ENCODE results near the gene ZBTB45.

The ZBTB45 gene

GRCh38 chr19:58479303-58479702 is 40.3 kb downstream of the ZBTB45 start:
- H3K4me3 ChIP-seq: no peak overlapping the region
- TF ChIP-seq, protein P1, sequence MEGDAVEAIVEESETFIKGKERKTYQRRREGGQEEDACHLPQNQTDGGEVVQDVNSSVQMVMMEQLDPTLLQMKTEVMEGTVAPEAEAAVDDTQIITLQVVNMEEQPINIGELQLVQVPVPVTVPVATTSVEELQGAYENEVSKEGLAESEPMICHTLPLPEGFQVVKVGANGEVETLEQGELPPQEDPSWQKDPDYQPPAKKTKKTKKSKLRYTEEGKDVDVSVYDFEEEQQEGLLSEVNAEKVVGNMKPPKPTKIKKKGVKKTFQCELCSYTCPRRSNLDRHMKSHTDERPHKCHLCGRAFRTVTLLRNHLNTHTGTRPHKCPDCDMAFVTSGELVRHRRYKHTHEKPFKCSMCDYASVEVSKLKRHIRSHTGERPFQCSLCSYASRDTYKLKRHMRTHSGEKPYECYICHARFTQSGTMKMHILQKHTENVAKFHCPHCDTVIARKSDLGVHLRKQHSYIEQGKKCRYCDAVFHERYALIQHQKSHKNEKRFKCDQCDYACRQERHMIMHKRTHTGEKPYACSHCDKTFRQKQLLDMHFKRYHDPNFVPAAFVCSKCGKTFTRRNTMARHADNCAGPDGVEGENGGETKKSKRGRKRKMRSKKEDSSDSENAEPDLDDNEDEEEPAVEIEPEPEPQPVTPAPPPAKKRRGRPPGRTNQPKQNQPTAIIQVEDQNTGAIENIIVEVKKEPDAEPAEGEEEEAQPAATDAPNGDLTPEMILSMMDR (IDR thresholded peaks at IDR 0.05): no peak
- no peak overlapping the region for H3K27ac ChIP-seq
- DNase-seq (ENCODE audit: low spot score): no peak

GRCh38 chr19:58477871-58478270 is 41.7 kb downstream of the ZBTB45 start:
- peak overlapping the region in 1 of 2 donors; percentile 93 for H3K27ac ChIP-seq
- TF ChIP-seq, protein P1 (IDR thresholded peaks at IDR 0.05): no peak
- DNase-seq (ENCODE audit: low spot score): no peak
- no peak overlapping the region for H3K4me3 ChIP-seq

DNA sequence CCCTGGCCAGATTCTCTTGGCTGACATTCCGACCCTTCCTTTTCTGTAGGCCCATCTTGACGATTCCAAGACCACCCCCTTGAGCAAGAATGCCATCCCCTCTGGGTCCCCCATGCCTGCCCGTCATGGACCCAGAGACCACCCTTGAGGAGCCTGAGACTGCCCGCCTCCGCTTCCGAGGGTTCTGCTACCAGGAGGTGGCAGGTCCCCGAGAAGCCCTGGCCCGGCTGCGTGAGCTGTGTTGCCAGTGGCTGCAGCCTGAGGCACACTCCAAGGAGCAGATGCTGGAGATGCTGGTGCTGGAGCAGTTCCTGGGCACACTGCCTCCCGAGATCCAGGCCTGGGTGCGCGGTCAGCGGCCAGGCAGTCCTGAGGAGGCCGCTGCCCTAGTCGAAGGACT is 42.5 kb downstream of the ZBTB45 start:
- DNase-seq (ENCODE audit: low spot score): no peak
- peak overlapping the region; percentile 64 to 93 for H3K27ac ChIP-seq
- TF ChIP-seq, protein P1 (IDR thresholded peaks at IDR 0.05): no peak
- H3K4me3 ChIP-seq: peak overlapping the region; percentile 75

DNA sequence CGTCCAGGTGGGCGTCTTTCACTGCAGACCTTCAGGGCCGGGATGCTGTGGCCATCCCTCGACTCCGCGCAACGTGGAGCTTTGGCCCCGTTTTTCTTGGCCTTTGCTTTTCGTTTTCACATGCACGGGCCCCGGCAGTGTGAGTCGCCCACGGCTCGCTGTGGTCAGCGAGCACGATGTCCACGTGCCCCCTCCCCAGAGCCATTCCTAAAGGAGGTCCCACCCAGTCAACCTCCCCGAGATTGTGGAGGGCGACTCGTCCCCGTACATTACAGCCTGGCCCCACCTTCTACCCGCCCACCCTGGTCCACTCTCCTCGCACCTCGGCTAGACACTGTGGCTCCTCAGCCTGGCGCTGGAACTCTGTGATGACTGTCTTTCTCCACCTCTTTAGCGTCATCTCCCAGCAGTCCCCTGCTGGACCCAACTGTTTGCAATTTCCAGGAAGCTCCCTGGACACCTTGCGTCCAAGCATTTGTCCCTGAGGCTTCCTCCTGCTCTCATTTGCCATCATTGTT is 43.1 kb downstream of the ZBTB45 start:
- DNase-seq (ENCODE audit: low spot score): no peak
- Histone ChIP-seq H3K4me3 (peak overlapping the region; percentile 75), H3K27ac (peak overlapping the region; percentile 64 to 93)
- TF ChIP-seq, protein P1 (IDR thresholded peaks at IDR 0.05): no peak

DNA sequence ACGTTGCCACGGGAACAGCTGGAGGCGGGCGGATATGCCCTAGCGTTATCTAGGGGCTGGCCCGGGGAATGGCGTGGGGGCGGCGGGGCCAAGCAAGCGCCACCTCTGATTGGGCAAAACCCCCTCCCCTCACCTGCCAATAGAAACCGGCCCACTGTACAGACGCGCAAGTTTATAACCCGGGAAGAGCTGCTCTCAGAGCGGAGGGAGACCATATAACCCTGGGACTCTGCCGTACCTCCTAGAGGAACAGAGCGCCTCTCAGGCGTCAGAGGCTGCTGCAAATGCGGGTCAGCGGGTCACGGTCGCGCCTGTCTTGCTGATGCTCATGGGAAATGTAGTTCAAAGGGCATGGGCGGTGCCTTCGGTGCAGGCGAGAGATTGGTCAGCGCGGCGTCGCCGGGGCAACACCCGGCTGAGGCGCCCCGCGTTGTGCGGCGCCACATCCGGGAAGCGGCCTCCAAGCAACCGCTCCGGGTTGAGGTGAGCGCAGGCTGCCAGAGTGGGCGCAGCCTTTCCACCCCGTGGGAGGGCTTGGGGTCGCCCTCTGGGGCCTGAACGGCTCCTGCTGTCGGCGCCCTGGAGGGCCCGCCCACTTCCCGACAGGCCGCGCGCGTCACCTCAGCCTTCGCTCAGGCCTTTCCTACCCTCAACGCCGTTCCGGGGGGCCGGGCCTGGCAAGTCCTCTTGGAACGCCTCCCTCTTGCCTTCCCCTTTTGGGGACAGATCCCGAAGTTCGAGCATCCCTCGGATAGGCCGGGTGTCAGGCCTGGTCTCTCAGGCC is 43.7 kb downstream of the ZBTB45 start, which contains the start of gene ZNF446:
Gene ZNF446, plus strand, starts transcription at position 639 of the 784 bp plus-strand sequence. CDS start 867 bp downstream, outside the sequence.
- TF ChIP-seq, protein P1 (IDR thresholded peaks at IDR 0.05): no peak
- Histone ChIP-seq H3K27ac (peak within 1 kb of the TSS; percentile 64 to 93), H3K4me3 (peak within 1 kb of the TSS; percentile 75)
- DNase-seq (ENCODE audit: low spot score): peak; percentile 99

- Histone ChIP-seq H3K27ac (peak overlapping the region; percentile 64 to 93), H3K4me3 (peak overlapping the region; percentile 75)
- no peak for DNase-seq (ENCODE audit: low spot score)
- TF ChIP-seq, protein P1 (IDR thresholded peaks at IDR 0.05): no peak
Measured at GRCh38 chr19:58474997-58475713, 44.5 kb downstream of the ZBTB45 start.
